GM12873 (cell line): ENCODE results near the gene MSI2.

Experiments
- CTCF ChIP-seq: IDR thresholded peaks from 2 replicates; pipeline ENCODE4 v1.5.1; 2012; ENCODE audit warnings: low read depth, mild to moderate bottlenecking, moderate library complexity, low read length, control low read depth; ENCODE audit not compliant: insufficient read depth; ENCODE audit errors: missing control alignments

Gene MSI2

GRCh38 chr17:57247261-57247660, 9.1 kb upstream of the MSI2 start:
- no peak for TF ChIP-seq CTCF

- TF ChIP-seq CTCF, result no peak
Observed at GRCh38 chr17:57247913-57248312, 8.4 kb upstream of the MSI2 start.

GRCh38 chr17:57249520-57249919, 6.8 kb upstream of the MSI2 start:
- no peak for TF ChIP-seq CTCF

- no peak for TF ChIP-seq CTCF
Observed at GRCh38 chr17:57251211-57251787, 5.0 kb upstream of the MSI2 start.

- no peak for TF ChIP-seq CTCF
Observed at GRCh38 chr17:57253362-57254065, 2.8 kb upstream of the MSI2 start.

- TF ChIP-seq CTCF, result no peak
Observed at GRCh38 chr17:57255182-57255775, 1.0 kb upstream of the MSI2 start.

GRCh38 chr17:57256708-57257112, 387 bp downstream of the MSI2 start:
- no peak for TF ChIP-seq CTCF
